ENCODE measurements around the gene TMEM150A. TPM values are rescaled to one million over a fixed set of nuclear protein-coding genes. Genes with fewer than 3 reads are reported as not detected.
"Not testable (repeated sequence)": the region's sequence is repeated elsewhere in the genome, so short reads cannot be mapped to it uniquely, and the experiment has no call there.

The TMEM150A gene
- total RNA-seq, 1 experiment from 2014 or later, result 19.3 TPM

- Histone ChIP-seq H4K5ac (ENCODE audit: insufficient read length, low read depth, low read length) (no peak overlapping the region), H3K4ac (ENCODE audit: low read depth, low read length) (no peak overlapping the region), H3K23me2 (ENCODE audit: insufficient read length, low read depth, low read length, poor library complexity, severe bottlenecking) (no peaks in the 10 kb centered on the region), H3K79me2 (ENCODE audit: insufficient read depth, low read length) (peaks cover 13% of the 10 kb centered on the region; the same call in 1 of the 2 replicates), H4K20me1 (ENCODE audit: control insufficient read depth, insufficient read depth, insufficient read length) (no peaks in the 10 kb centered on the region), H2BK5ac (ENCODE audit: insufficient read length, low read length) (no peak overlapping the region), H2BK20ac (ENCODE audit: low read depth, low read length, poor library complexity, severe bottlenecking) (no peak overlapping the region), H3K9me3 (ENCODE audit: control insufficient read depth, low read depth, low read length) (no peaks in the 10 kb centered on the region), H3K9ac (ENCODE audit: extremely low read depth, insufficient read length, low read length) (no peak overlapping the region), H3T11ph (ENCODE audit: low read length) (no peak overlapping the region), H4K8ac (replicated peaks; ENCODE audit: insufficient read length, low read depth, low read length) (no peak overlapping the region), H3K4me1 (ENCODE audit: insufficient read depth, low read length) (no peaks in the 10 kb centered on the region; the same call in 1 of the 2 replicates), H2AFZ (ENCODE audit: low read length) (no peak overlapping the region), H4K91ac (ENCODE audit: insufficient read length, low read depth, low read length) (no peak overlapping the region), H2AK5ac (ENCODE audit: insufficient read length, low read length) (no peak overlapping the region), H3K23ac (ENCODE audit: insufficient read length, low read depth, low read length) (no peak overlapping the region), H3K14ac (ENCODE audit: insufficient read depth, low read length) (no peak overlapping the region), H2BK120ac (ENCODE audit: low read depth, low read length, poor library complexity, severe bottlenecking) (no peak overlapping the region), H3K4me2 (ENCODE audit: insufficient read depth, insufficient read length, low read length) (no peak overlapping the region), H2BK12ac (ENCODE audit: insufficient read length, low read depth, low read length) (no peak overlapping the region), H3K56ac (ENCODE audit: insufficient read length, low read depth, low read length) (no peak overlapping the region), H3K27me3 (ENCODE audit: insufficient read depth, low read length) (no peaks in the 10 kb centered on the region), H3K18ac (ENCODE audit: insufficient read length, low read depth, low read length) (no peak overlapping the region), H3K79me1 (ENCODE audit: insufficient read depth, low read depth, low read length, poor library complexity, severe bottlenecking) (peaks cover 18% of the 10 kb centered on the region), H3K27ac (ENCODE audit: insufficient read length, low read depth, low read length) (no peak overlapping the region), H2BK15ac (ENCODE audit: low read depth, low read length) (no peak overlapping the region)
- Mint-ChIP-seq H3K4me1 (peaks cover 5 to 9% of the 10 kb centered on the region in 2 experiments; a peak in 3 of 4 replicates), H3K4me3 (no peak overlapping the region), H3K27ac (no peak overlapping the region), H3K36me3 (ENCODE audit: insufficient read depth in 1 of 3, low read depth in 3 of 3) (peaks cover 27 to 53% (median 39%) of the 10 kb centered on the region in 3 experiments; a peak in 6 of 7 replicates), H3K27me3 (ENCODE audit: low read depth) (no peaks in the 10 kb centered on the region), H3K9me3 (no peaks in the 10 kb centered on the region)
- WGBS (ENCODE audit: extremely low coverage, insufficient read length, low lambda C conversion rate), result no CpG with 5 or more reads among the region's 6 CpGs
- no peak for DNase-seq
- no peak for TF ChIP-seq CTCF (conservative IDR thresholded peaks at IDR 0.05)
Observed at GRCh38 chr2:85619617-85620016, 17.1 kb upstream of the TMEM150A start.

- H2BK15ac ChIP-seq (ENCODE audit: low read depth, low read length); H4K8ac ChIP-seq (replicated peaks; ENCODE audit: insufficient read length, low read depth, low read length); H3K4ac ChIP-seq (ENCODE audit: low read depth, low read length); H2BK120ac ChIP-seq (ENCODE audit: low read depth, low read length, poor library complexity, severe bottlenecking); H3K4me1 ChIP-seq (ENCODE audit: insufficient read depth, low read length); H3K23ac ChIP-seq (ENCODE audit: insufficient read length, low read depth, low read length); H2BK5ac ChIP-seq (ENCODE audit: insufficient read length, low read length); H2BK20ac ChIP-seq (ENCODE audit: low read depth, low read length, poor library complexity, severe bottlenecking); H3K56ac ChIP-seq (ENCODE audit: insufficient read length, low read depth, low read length); H3T11ph ChIP-seq (ENCODE audit: low read length); H3K9me3 Mint-ChIP-seq; H4K91ac ChIP-seq (ENCODE audit: insufficient read length, low read depth, low read length); H3K27me3 ChIP-seq (ENCODE audit: insufficient read depth, low read length); H2AFZ ChIP-seq (ENCODE audit: low read length); H3K9me3 ChIP-seq (ENCODE audit: control insufficient read depth, low read depth, low read length); H2BK12ac ChIP-seq (ENCODE audit: insufficient read length, low read depth, low read length); DNase-seq; H4K5ac ChIP-seq (ENCODE audit: insufficient read length, low read depth, low read length); H3K23me2 ChIP-seq (ENCODE audit: insufficient read length, low read depth, low read length, poor library complexity, severe bottlenecking); H2AK5ac ChIP-seq (ENCODE audit: insufficient read length, low read length); H3K18ac ChIP-seq (ENCODE audit: insufficient read length, low read depth, low read length); H3K27me3 Mint-ChIP-seq (ENCODE audit: low read depth); H4K20me1 ChIP-seq (ENCODE audit: control insufficient read depth, insufficient read depth, insufficient read length); H3K27ac Mint-ChIP-seq; H3K27ac ChIP-seq (ENCODE audit: insufficient read length, low read depth, low read length); H3K14ac ChIP-seq (ENCODE audit: insufficient read depth, low read length): not testable (repeated sequence)
- no CpG with 5 or more reads among the region's 5 CpGs for WGBS (ENCODE audit: extremely low coverage, insufficient read length, low lambda C conversion rate)
- peak overlapping the region; percentile 35 for H3K9ac ChIP-seq (ENCODE audit: extremely low read depth, insufficient read length, low read length)
- peaks cover 13% of the 10 kb centered on the region; the same call in 1 of the 2 replicates for H3K79me2 ChIP-seq (ENCODE audit: insufficient read depth, low read length)
- Mint-ChIP-seq H3K36me3 (ENCODE audit: insufficient read depth in 1 of 3, low read depth in 3 of 3) (peaks cover 12 to 36% (median 21%) of the 10 kb centered on the region in 3 experiments; a peak in 6 of 7 replicates), H3K4me3 (peak overlapping the region; percentile 92 to 93), H3K4me1 (peaks cover 5 to 11% of the 10 kb centered on the region in 2 experiments; a peak in 3 of 4 replicates)
- peaks cover 16% of the 10 kb centered on the region for H3K79me1 ChIP-seq (ENCODE audit: insufficient read depth, low read depth, low read length, poor library complexity, severe bottlenecking)
- H3K4me2 ChIP-seq (ENCODE audit: insufficient read depth, insufficient read length, low read length), result peak overlapping the region; percentile 75
Observed at GRCh38 chr2:85617723-85618122, 15.2 kb upstream of the TMEM150A start.

Data from H9 (cell line).